ENCODE results near the gene DMRTB1. TPM values are rescaled to one million over a fixed set of nuclear protein-coding genes. Genes with fewer than 3 reads are reported as not detected.

DMRTB1 gene
- total RNA-seq (2022; extraction: Qiagen RNA extraction) = not detected in 5 replicates

DNA sequence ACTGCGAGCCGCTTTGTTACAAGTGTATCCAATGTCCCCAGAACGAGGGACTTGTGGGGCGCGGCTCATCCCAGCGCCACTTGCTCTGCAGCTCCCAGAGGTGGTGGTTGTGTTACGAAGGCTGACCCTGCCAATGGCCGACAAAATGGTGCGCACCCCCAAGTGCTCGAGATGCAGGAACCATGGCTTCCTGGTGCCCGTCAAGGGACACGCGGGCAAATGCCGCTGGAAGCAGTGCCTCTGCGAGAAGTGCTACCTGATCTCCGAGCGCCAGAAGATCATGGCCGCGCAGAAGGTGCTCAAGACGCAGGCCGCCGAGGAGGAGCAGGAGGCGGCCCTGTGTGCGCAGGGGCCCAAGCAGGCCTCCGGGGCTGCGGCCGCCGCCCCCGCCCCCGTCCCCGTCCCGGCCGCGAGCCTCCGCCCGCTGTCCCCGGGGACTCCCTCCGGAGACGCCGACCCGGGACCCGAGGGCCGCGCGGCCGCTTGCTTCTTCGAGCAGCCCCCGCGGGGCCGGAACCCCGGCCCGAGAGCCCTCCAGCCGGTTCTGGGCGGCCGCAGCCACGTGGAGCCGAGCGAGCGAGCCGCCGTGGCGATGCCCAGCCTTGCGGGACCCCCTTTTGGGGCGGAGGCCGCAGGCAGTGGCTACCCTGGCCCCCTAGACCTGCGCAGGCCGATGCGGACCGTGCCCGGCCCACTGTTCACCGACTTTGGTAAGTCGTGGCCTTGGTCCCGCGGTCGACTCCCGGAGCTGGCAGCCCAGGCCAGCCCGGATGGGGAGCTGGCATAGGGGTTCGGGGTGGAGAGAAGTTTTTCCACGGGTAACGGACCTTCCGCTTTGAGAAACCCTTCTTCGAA, at the start of gene DMRTB1:
Gene DMRTB1 (plus strand): TSS at position 79 of the 855 bp plus-strand sequence. CDS start 55 bp downstream, at position 134.

Other genes starting within 250 kb of the DMRTB1 start
- 28.3 to 30.5 TPM (median 30.3 TPM) in 5 replicates for gene CZIB, start 238.8 kb upstream of the DMRTB1 start, total RNA-seq (2022; extraction: Qiagen RNA extraction)
- 62.1 to 116 TPM (median 64.8 TPM) in 5 replicates for gene MAGOH, start 220.9 kb upstream of the DMRTB1 start, total RNA-seq (2022; extraction: Qiagen RNA extraction)
- gene LRP8, start 131.3 kb upstream of the DMRTB1 start, total RNA-seq (2022; extraction: Qiagen RNA extraction) = 26.3 to 38.2 TPM (median 34.2 TPM) in 5 replicates